Activated CD4-positive, alpha-beta T cell treated with anti-CD3 and anti-CD28 coated beads for 36 hours (primary cell): Measurements from ENCODE around the gene ETV6. TPM values are rescaled to one million over a fixed set of nuclear protein-coding genes. Genes with fewer than 3 reads are reported as not detected.

Experiments
- ATAC-seq: fragments of 200-7000 bp; cut with Tn5 transposase; one replicate; pipeline ENCODE4 v1.10.0; 2021; ENCODE audit warnings: mild to moderate bottlenecking, moderate library complexity
- CTCF ChIA-PET: fragments of 350-600 bp; sonication (Branson Sonifier 250); formaldehyde crosslinking; loops from one replicate; lab custom pipeline; 2021; ENCODE audit warnings: antibody characterized with exemption; lab: Charles Lee
- POLR2A ChIA-PET: fragments of 350-600 bp; sonication (Branson Sonifier 250); formaldehyde crosslinking; loops from one replicate; lab custom pipeline; 2021; ENCODE audit warnings: antibody characterized with exemption, inconsistent platforms; lab: Charles Lee
- DNase-seq: peaks from one replicate; pipeline ENCODE4 v3.0.0-alpha.2; 2020
- H3K27ac Mint-ChIP-seq: one replicate; pipeline ENCODE4 v1.8.0; 2021; ENCODE audit warnings: mixed read lengths
- H3K27me3 Mint-ChIP-seq: one replicate; pipeline ENCODE4 v1.8.0; 2021; ENCODE audit warnings: mixed read lengths
- H3K36me3 Mint-ChIP-seq: one replicate; pipeline ENCODE4 v1.8.0; 2021; ENCODE audit warnings: low read depth, mixed read lengths
- H3K4me1 Mint-ChIP-seq: one replicate; pipeline ENCODE4 v1.8.0; 2021; ENCODE audit warnings: mixed read lengths
- H3K4me3 Mint-ChIP-seq: one replicate; pipeline ENCODE4 v1.8.0; 2021; ENCODE audit warnings: mild to moderate bottlenecking, moderate library complexity, mixed read lengths
- H3K9me3 Mint-ChIP-seq: one replicate; pipeline ENCODE4 v1.8.0; 2021; ENCODE audit warnings: low read depth, mixed read lengths
- intact Hi-C, 2 experiments: fragments of 100-400 bp; cut with DNase I in 1 of 2; cut with micrococcal nuclease in 1 of 2; formaldehyde crosslinking; loops; one replicate each; pipeline versions ENCODE4 v1.14.2 to v1.15.1; 2022 to 2024; cut with DNase I, micrococcal nuclease
- total RNA-seq, 2 experiments: library from RNA; stranded (reverse); gene quantifications; one replicate each; pipeline ENCODE4 v1.2.3, GENCODE V29; 2021

The ETV6 gene
- total RNA-seq, 2 experiments from 2014 or later, result 53.5 to 56.7 TPM

- ChIA-PET CTCF (interaction anchor here (0.6 to 1.4 kb wide), 5 partner anchors 9 to 378 kb away, joined by 3 to 5 read pairs (median 3); no protein-coding TSS in a partner anchor), POLR2A (interaction anchor here (0.8 kb wide), 1 partner anchor 126 kb away, joined by 5 read pairs; no protein-coding TSS in a partner anchor)
- no peak for DNase-seq
- intact Hi-C loops, result loop anchor here (5.0 to 10.0 kb wide), 8 partner anchors 73 to 1980 kb away; partner anchors contain the start of genes GABARAPL1 (in 1 of the 2) and YBX3 (in 1 of the 2)
- no peak for ATAC-seq
- H3K36me3 Mint-ChIP-seq, result peaks cover 45% of the 10 kb centered on the region
- H3K27ac Mint-ChIP-seq, result no peak overlapping the region
- H3K4me3 Mint-ChIP-seq, result no peak overlapping the region
- H3K27me3 Mint-ChIP-seq, result no peaks in the 10 kb centered on the region
- H3K4me1 Mint-ChIP-seq, result peaks cover 71% of the 10 kb centered on the region
- H3K9me3 Mint-ChIP-seq, result no peaks in the 10 kb centered on the region
Observed at GRCh38 chr12:11654802-11655201, 5.3 kb downstream of the ETV6 start.

GRCh38 chr12:11655842-11656241, 6.4 kb downstream of the ETV6 start:
- H3K9me3 Mint-ChIP-seq, result no peaks in the 10 kb centered on the region
- H3K36me3 Mint-ChIP-seq, result peaks cover 43% of the 10 kb centered on the region
- ChIA-PET CTCF (interaction anchor here (0.6 to 1.4 kb wide), 3 partner anchors 8 to 110 kb away, joined by 3 read pairs; no protein-coding TSS in a partner anchor), POLR2A (no interaction called here)
- H3K27me3 Mint-ChIP-seq, result no peaks in the 10 kb centered on the region
- ATAC-seq (no peak), DNase-seq (no peak)
- intact Hi-C loops, result loop anchor here in 1 of 2 experiments (10.0 kb wide), 1 partner anchor 1981 kb away; no protein-coding TSS in a partner anchor
- H3K4me3 Mint-ChIP-seq, result no peak overlapping the region
- H3K4me1 Mint-ChIP-seq, result peaks cover 77% of the 10 kb centered on the region
- H3K27ac Mint-ChIP-seq, result no peak overlapping the region

GRCh38 chr12:11656550-11656949, 7.1 kb downstream of the ETV6 start:
- no peak for DNase-seq
- POLR2A ChIA-PET, result no interaction called here
- Mint-ChIP-seq H3K27ac (no peak overlapping the region), H3K9me3 (no peaks in the 10 kb centered on the region), H3K4me1 (peaks cover 83% of the 10 kb centered on the region), H3K36me3 (peaks cover 44% of the 10 kb centered on the region), H3K4me3 (no peak overlapping the region), H3K27me3 (no peaks in the 10 kb centered on the region)
- CTCF ChIA-PET, result interaction anchor here (0.7 to 1.2 kb wide), 4 partner anchors 23 to 75 kb away, joined by 3 to 5 read pairs (median 3); no protein-coding TSS in a partner anchor
- intact Hi-C loops, result loop anchor here in 1 of 2 experiments (10.0 kb wide), 1 partner anchor 1982 kb away; no protein-coding TSS in a partner anchor
- no peak for ATAC-seq

GRCh38 chr12:11657511-11657910, 8.0 kb downstream of the ETV6 start:
- H3K9me3 Mint-ChIP-seq, result no peaks in the 10 kb centered on the region
- H3K4me1 Mint-ChIP-seq, result peaks cover 93% of the 10 kb centered on the region
- intact Hi-C loops, result loop anchor here in 1 of 2 experiments (10.0 kb wide), 1 partner anchor 1983 kb away; no protein-coding TSS in a partner anchor
- CTCF ChIA-PET, result interaction anchor here (0.6 to 1.2 kb wide), 5 partner anchors 22 to 376 kb away, joined by 3 to 5 read pairs (median 3); no protein-coding TSS in a partner anchor
- H3K27ac Mint-ChIP-seq, result no peak overlapping the region
- H3K36me3 Mint-ChIP-seq, result peaks cover 43% of the 10 kb centered on the region
- DNase-seq (peak; percentile 27), ATAC-seq (no peak)
- POLR2A ChIA-PET, result interaction anchor here (0.5 kb wide), 1 partner anchor 56 kb away, joined by 3 read pairs; no protein-coding TSS in a partner anchor
- H3K4me3 Mint-ChIP-seq, result no peak overlapping the region
- no peaks in the 10 kb centered on the region for H3K27me3 Mint-ChIP-seq

- intact Hi-C loops, result loop anchor here in 1 of 2 experiments (10.0 kb wide), 1 partner anchor 1984 kb away; no protein-coding TSS in a partner anchor
- no peaks in the 10 kb centered on the region for H3K27me3 Mint-ChIP-seq
- peaks cover 43% of the 10 kb centered on the region for H3K36me3 Mint-ChIP-seq
- no peaks in the 10 kb centered on the region for H3K9me3 Mint-ChIP-seq
- DNase-seq (no peak), ATAC-seq (peak; percentile 59)
- peak overlapping the region; percentile 44 for H3K27ac Mint-ChIP-seq
- H3K4me3 Mint-ChIP-seq, result no peak overlapping the region
- CTCF ChIA-PET, result no interaction called here
- POLR2A ChIA-PET, result no interaction called here
- peaks cover 91% of the 10 kb centered on the region for H3K4me1 Mint-ChIP-seq
Observed at GRCh38 chr12:11658791-11659190, 9.3 kb downstream of the ETV6 start.

GRCh38 chr12:11660624-11661023, 11.2 kb downstream of the ETV6 start:
- H3K9me3 Mint-ChIP-seq, result no peaks in the 10 kb centered on the region
- DNase-seq (no peak), ATAC-seq (no peak)
- H3K4me3 Mint-ChIP-seq, result no peak overlapping the region
- CTCF ChIA-PET, result interaction anchor here (1.0 kb wide), 1 partner anchor 29 kb away, joined by 3 read pairs; no protein-coding TSS in a partner anchor
- POLR2A ChIA-PET, result no interaction called here
- H3K36me3 Mint-ChIP-seq, result peaks cover 56% of the 10 kb centered on the region
- intact Hi-C loops, result no loop called here
- H3K27ac Mint-ChIP-seq, result no peak overlapping the region
- peaks cover 85% of the 10 kb centered on the region for H3K4me1 Mint-ChIP-seq
- H3K27me3 Mint-ChIP-seq, result no peaks in the 10 kb centered on the region

GRCh38 chr12:11661491-11662089, 12.1 kb downstream of the ETV6 start:
- DNase-seq, result no peak
- CTCF ChIA-PET, result interaction anchor here (0.6 kb wide), 1 partner anchor 371 kb away, joined by 4 read pairs; no protein-coding TSS in a partner anchor
- no peaks in the 10 kb centered on the region for H3K27me3 Mint-ChIP-seq
- H3K9me3 Mint-ChIP-seq, result no peaks in the 10 kb centered on the region
- peaks cover 59% of the 10 kb centered on the region for H3K36me3 Mint-ChIP-seq
- POLR2A ChIA-PET, result interaction anchor here (0.9 kb wide), 1 partner anchor 12 kb away, joined by 3 read pairs; the partner anchor contains the start of gene ETV6
- intact Hi-C loops, result no loop called here
- no peak overlapping the region for H3K4me3 Mint-ChIP-seq
- H3K27ac Mint-ChIP-seq, result no peak overlapping the region
- ATAC-seq, result no peak
- peaks cover 82% of the 10 kb centered on the region for H3K4me1 Mint-ChIP-seq

- Mint-ChIP-seq H3K27ac (no peak overlapping the region), H3K36me3 (peaks cover 56% of the 10 kb centered on the region), H3K27me3 (no peaks in the 10 kb centered on the region), H3K4me3 (no peak overlapping the region), H3K4me1 (peaks cover 78% of the 10 kb centered on the region), H3K9me3 (no peaks in the 10 kb centered on the region)
- ChIA-PET POLR2A (interaction anchor here (0.9 to 1.1 kb wide), 2 partner anchors 9 to 13 kb away, joined by 3 read pairs; partner anchors contain the start of gene ETV6), CTCF (no interaction called here)
- peak; percentile 14 for DNase-seq
- peak; percentile 56 for ATAC-seq
- intact Hi-C loops, result no loop called here
Observed at GRCh38 chr12:11662369-11662768, 12.9 kb downstream of the ETV6 start.

GRCh38 chr12:11663130-11663529, 13.7 kb downstream of the ETV6 start:
- POLR2A ChIA-PET, result interaction anchor here (1.1 kb wide), 1 partner anchor 10 kb away, joined by 3 read pairs; no protein-coding TSS in a partner anchor
- Mint-ChIP-seq H3K4me3 (no peak overlapping the region), H3K36me3 (peaks cover 52% of the 10 kb centered on the region), H3K27ac (no peak overlapping the region), H3K27me3 (no peaks in the 10 kb centered on the region), H3K9me3 (no peaks in the 10 kb centered on the region), H3K4me1 (peaks cover 74% of the 10 kb centered on the region)
- CTCF ChIA-PET, result interaction anchor here (0.8 kb wide), 1 partner anchor 100 kb away, joined by 3 read pairs; no protein-coding TSS in a partner anchor
- intact Hi-C loops, result no loop called here
- ATAC-seq (no peak), DNase-seq (no peak)

- Mint-ChIP-seq H3K9me3 (no peaks in the 10 kb centered on the region), H3K27ac (no peak overlapping the region), H3K27me3 (no peaks in the 10 kb centered on the region), H3K4me3 (no peak overlapping the region), H3K36me3 (peaks cover 48% of the 10 kb centered on the region), H3K4me1 (peaks cover 73% of the 10 kb centered on the region)
- intact Hi-C loops, result no loop called here
- DNase-seq (no peak), ATAC-seq (no peak)
- CTCF ChIA-PET, result interaction anchor here (0.6 to 1.1 kb wide), 4 partner anchors 9 to 143 kb away, joined by 3 read pairs; no protein-coding TSS in a partner anchor
- POLR2A ChIA-PET, result no interaction called here
Observed at GRCh38 chr12:11664101-11664500, 14.6 kb downstream of the ETV6 start.
